Loucy (cell line): Measurements from ENCODE around the gene KIF4A.

Experiments used
- EZH2phosphoT487 ChIP-seq: fragments of 200-600 bp; IDR thresholded peaks from 2 replicates; pipeline ENCODE4 v1.6.1; 2018; ENCODE audit warnings: antibody characterized with exemption, mild to moderate bottlenecking, moderate library complexity, borderline replicate concordance
- TF ChIP-seq, protein P1 (sequence below): fragments of 200-600 bp; sonication (generic); conservative IDR thresholded peaks from 2 replicates; pipeline ENCODE4 v1.5.1; 2014; ENCODE audit warnings: mild to moderate bottlenecking, antibody characterized with exemption, low read length

- TF ChIP-seq, protein P1, sequence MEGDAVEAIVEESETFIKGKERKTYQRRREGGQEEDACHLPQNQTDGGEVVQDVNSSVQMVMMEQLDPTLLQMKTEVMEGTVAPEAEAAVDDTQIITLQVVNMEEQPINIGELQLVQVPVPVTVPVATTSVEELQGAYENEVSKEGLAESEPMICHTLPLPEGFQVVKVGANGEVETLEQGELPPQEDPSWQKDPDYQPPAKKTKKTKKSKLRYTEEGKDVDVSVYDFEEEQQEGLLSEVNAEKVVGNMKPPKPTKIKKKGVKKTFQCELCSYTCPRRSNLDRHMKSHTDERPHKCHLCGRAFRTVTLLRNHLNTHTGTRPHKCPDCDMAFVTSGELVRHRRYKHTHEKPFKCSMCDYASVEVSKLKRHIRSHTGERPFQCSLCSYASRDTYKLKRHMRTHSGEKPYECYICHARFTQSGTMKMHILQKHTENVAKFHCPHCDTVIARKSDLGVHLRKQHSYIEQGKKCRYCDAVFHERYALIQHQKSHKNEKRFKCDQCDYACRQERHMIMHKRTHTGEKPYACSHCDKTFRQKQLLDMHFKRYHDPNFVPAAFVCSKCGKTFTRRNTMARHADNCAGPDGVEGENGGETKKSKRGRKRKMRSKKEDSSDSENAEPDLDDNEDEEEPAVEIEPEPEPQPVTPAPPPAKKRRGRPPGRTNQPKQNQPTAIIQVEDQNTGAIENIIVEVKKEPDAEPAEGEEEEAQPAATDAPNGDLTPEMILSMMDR: no peak
- TF ChIP-seq EZH2phosphoT487: no peak
Observed at GRCh38 chrX:70461026-70461425, 171.1 kb downstream of the KIF4A start.
